MCF 10A (cell line): ENCODE data around the gene CALD1. TPM values are rescaled to one million over a fixed set of nuclear protein-coding genes. Genes with fewer than 3 reads are reported as not detected.

Source experiments
- BruUV-seq: library from RNA; stranded (reverse); fragments of 400-500 nt; replicated peaks from 2 replicates; lab custom pipeline; 2021; lab: Mats Ljungman, UMichigan
- CTCF ChIA-PET: fragments of 300-600 bp; sonication (Branson Sonifier 250); formaldehyde crosslinking; extraction: SDS; loops from one replicate; lab custom pipeline; 2021; ENCODE audit warnings: antibody characterized with exemption, inconsistent platforms; lab: Yijun Ruan, JAX
- POLR2A ChIA-PET: fragments of 300-600, 350-650 bp; sonication (Branson Sonifier 250); formaldehyde crosslinking; extraction: SDS; loops from one replicate; lab custom pipeline; 2020; ENCODE audit warnings: antibody characterized with exemption, inconsistent platforms; lab: Yijun Ruan, JAX
- DNase-seq: peaks from one replicate; pipeline ENCODE4 v3.0.0-alpha.2; 2018; ENCODE audit not compliant: unreplicated experiment
- H3K27ac Mint-ChIP-seq: one replicate; pipeline ENCODE4 v1.8.0; 2022; ENCODE audit warnings: mild to moderate bottlenecking, low read depth, mixed read lengths; ENCODE audit not compliant: unreplicated experiment
- H3K27me3 Mint-ChIP-seq: one replicate; pipeline ENCODE4 v1.8.0; 2022; ENCODE audit warnings: mixed read lengths; ENCODE audit not compliant: insufficient read depth, unreplicated experiment
- H3K36me3 Mint-ChIP-seq: one replicate; pipeline ENCODE4 v1.8.0; 2022; ENCODE audit warnings: mild to moderate bottlenecking, moderate library complexity, mixed read lengths; ENCODE audit not compliant: insufficient read depth, unreplicated experiment
- H3K4me1 Mint-ChIP-seq: one replicate; pipeline ENCODE4 v1.8.0; 2022; ENCODE audit warnings: mixed read lengths; ENCODE audit not compliant: insufficient read depth, unreplicated experiment
- H3K4me3 Mint-ChIP-seq: one replicate; pipeline ENCODE4 v1.8.0; 2022; ENCODE audit warnings: mild to moderate bottlenecking, moderate library complexity, mixed read lengths; ENCODE audit not compliant: unreplicated experiment
- H3K9me3 Mint-ChIP-seq: one replicate; pipeline ENCODE4 v1.8.0; 2022; ENCODE audit warnings: mixed read lengths; ENCODE audit not compliant: unreplicated experiment
- CTCF ChIP-seq: fragments of 200-600 bp; IDR thresholded peaks from one replicate; pipeline ENCODE4 v1.8.0; 2022; ENCODE audit warnings: antibody characterized with exemption, mild to moderate bottlenecking; ENCODE audit not compliant: unreplicated experiment
- intact Hi-C: fragments of 100-400 bp; cut with micrococcal nuclease; formaldehyde crosslinking; loops from 2 replicates; pipeline ENCODE4 v1.14.1; 2022
- total RNA-seq: library from RNA; stranded (reverse); gene quantifications from 2 replicates; pipeline ENCODE4 v1.2.3, GENCODE V29; 2022

Gene CALD1
- total RNA-seq, 1 experiment from 2014 or later = 183 TPM

GRCh38 chr7:134783294-134784069 lies 4.0 kb downstream of the CALD1 start:
- Mint-ChIP-seq H3K4me3 (no peak overlapping the region), H3K4me1 (peaks cover 28% of the 10 kb centered on the region), H3K27ac (no peak overlapping the region), H3K9me3 (no peaks in the 10 kb centered on the region), H3K27me3 (no peaks in the 10 kb centered on the region), H3K36me3 (no peaks in the 10 kb centered on the region)
- DNase-seq = no peak
- TF ChIP-seq CTCF = no peak
- BruUV-seq = no TSS peak
- intact Hi-C loops = loop anchor here (5.0 kb wide), 1 partner anchor 109 kb away; no protein-coding TSS in a partner anchor
- ChIA-PET POLR2A (interaction anchor here (0.6 to 0.7 kb wide), 2 partner anchors 16 to 118 kb away, joined by 3 read pairs; no protein-coding TSS in a partner anchor), CTCF (interaction anchor here (0.6 to 1.4 kb wide), 4 partner anchors 9 to 93 kb away, joined by 3 to 5 read pairs (median 4); no protein-coding TSS in a partner anchor)

- intact Hi-C loops = loop anchor here (5.0 kb wide), 1 partner anchor 108 kb away; no protein-coding TSS in a partner anchor
- Mint-ChIP-seq H3K9me3 (no peaks in the 10 kb centered on the region), H3K4me1 (peaks cover 19% of the 10 kb centered on the region), H3K27ac (no peak overlapping the region), H3K4me3 (no peak overlapping the region), H3K36me3 (no peaks in the 10 kb centered on the region), H3K27me3 (no peaks in the 10 kb centered on the region)
- no TSS peak for BruUV-seq
- DNase-seq = no peak
- POLR2A ChIA-PET = interaction anchor here (0.6 kb wide), 1 partner anchor 15 kb away, joined by 3 read pairs; no protein-coding TSS in a partner anchor
- CTCF ChIA-PET = interaction anchor here (1.2 kb wide), 1 partner anchor 60 kb away, joined by 4 read pairs; no protein-coding TSS in a partner anchor
- no peak for TF ChIP-seq CTCF
These were observed 5.0 kb downstream of the CALD1 start for GRCh38 chr7:134784251-134785049.

- Mint-ChIP-seq H3K9me3 (no peaks in the 10 kb centered on the region), H3K4me3 (no peak overlapping the region), H3K4me1 (peaks cover 12% of the 10 kb centered on the region), H3K27me3 (no peaks in the 10 kb centered on the region), H3K36me3 (no peaks in the 10 kb centered on the region), H3K27ac (no peak overlapping the region)
- BruUV-seq = no TSS peak
- ChIA-PET POLR2A (interaction anchor here (0.7 to 1.2 kb wide), 2 partner anchors 11 to 61 kb away, joined by 4 read pairs; no protein-coding TSS in a partner anchor), CTCF (no interaction called here)
- intact Hi-C loops = no loop called here
- no peak for DNase-seq
- no peak for TF ChIP-seq CTCF
These were observed 6.4 kb downstream of the CALD1 start for GRCh38 chr7:134785842-134786241.
